Measurements from ENCODE around the gene LRRC1.

LRRC1 gene

DNA sequence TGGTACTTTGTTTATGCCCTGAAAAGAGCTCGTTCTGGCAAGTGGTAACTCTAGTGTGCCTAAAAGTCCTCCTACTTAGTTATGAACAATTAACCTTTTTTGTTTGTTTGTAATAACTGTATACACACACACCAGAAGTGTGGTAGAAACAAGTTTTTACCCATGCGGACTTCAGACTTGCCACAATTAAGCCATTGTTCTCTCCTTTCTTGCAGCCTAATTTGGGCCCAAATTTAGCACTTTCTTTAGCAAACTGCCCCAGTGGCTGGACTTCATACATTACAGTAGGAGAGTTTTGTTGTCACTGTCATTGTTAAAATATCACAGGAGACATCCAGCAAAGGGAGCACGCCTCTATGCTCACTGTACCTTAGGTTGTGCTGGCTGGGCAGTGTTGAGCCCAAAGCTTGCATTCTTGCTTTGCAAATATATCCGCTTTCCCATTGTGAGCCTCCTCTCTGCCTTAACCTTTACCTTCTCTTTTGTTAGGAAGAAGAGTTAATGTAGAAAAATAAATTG is 53.0 kb downstream of the LRRC1 start:
- DNase-seq (ENCODE audit: low read depth), result no peak

DNA sequence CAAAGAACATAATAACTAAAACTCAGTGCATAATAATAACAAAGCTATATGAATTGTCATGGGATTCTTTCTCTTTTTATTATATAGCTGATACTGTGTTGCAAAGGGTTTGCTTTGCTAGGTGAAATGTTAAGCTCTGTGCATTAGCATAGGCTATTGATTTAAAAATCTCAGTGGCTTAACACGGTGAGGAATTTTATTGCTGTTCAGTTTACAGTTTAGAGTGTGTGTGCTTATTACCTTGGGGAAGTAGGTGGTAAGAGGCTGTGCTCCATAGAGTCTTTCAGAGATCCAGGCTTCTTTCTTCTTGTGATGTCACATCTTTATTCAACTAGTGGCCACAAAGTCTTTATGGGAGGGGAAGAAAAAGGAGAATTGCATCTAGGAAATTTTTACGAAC is 55.7 kb downstream of the LRRC1 start:
- DNase-seq (ENCODE audit: low read depth), result no peak

DNA sequence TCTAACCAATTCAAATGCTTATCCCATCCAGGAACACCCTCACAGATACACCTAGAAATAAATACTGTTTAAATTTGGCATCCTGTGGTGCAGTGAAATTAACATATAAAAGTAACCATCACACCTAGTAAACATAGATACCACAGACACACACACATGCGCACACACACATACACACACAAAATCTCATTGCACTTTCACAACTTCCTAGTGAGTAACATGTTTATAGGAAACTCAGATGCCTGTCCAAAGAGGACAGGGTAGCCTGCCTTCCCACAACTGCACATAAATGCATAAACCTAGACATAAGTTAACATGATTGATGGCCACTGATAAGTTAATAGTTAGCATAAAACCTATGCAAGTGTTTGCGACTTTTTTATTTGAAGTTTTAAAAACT is 56.8 kb downstream of the LRRC1 start:
- DNase-seq (ENCODE audit: low read depth), result no peak

DNA sequence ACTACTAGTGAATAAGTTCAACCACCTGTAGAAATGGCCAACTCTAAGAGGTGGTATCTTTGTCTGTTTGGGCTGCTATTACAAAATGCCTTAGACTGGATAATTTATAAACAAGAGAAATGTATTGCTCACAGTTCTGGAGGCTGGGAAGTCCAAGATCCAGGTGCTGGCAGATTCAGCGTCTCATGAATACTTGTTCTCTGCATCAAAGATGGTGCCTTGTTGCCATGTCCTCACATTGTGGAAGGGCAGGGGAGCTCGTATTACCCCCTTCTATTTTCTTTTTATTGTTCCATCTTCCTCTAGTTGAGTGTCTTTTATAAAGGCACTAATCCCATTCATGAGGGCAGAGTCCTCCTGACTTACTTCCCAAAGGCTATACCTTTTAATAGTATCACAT is 58.0 kb downstream of the LRRC1 start:
- DNase-seq (ENCODE audit: low read depth), result no peak

DNA sequence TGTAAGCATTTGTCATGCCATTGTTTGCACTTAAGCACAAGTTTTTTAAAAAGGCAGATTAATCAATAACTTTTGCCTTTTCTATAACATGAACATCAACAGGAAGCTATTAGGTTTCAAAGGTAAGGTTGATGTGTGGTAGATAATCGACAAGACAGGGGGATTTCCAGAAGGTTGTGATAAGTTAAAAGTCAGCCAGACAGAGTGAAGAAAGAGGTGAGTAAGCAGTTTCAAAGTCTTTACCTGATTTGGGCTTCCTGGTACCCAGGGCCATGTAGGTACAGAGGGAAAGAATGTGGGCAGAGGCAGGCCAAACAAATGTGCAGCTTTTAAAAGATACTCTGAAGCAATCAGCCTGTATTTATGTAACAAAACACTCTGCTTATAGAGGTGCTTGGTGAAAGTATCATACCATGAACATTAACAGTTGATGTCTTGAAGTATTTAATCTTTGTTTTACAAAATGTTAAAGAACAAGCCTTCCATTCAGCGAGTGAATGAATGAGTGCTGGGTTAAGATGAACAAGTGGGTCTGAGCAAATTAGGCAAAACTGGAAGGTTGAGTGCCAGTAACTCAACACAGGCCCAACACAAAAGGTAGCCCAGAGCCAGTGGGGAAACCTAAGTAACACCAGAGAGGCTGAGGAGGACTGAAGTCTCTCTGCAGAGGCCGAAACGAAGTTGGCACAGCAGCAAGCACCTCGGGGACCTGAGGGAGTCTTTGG is 60.2 kb downstream of the LRRC1 start:
- DNase-seq (ENCODE audit: low read depth), result no peak

DNA sequence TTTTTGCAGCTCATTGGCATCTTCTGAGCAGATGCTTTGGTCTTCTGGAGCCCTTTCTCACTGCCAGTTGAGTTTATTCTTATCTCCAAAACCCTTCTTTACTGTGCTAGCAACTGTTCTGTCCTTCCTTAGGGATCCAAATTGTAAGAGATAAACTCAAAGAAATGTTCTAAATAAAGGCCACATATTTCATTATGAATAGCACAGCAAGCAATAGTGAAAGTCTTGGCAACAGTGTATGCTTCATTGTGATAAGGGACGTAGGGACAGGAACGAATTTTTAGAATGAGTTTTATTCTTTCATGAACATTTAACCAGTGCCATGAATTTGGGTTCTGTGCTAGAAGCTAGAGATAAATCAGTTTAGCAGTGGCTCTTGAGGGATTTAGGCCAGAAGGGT is 61.1 kb downstream of the LRRC1 start:
- no peak for DNase-seq (ENCODE audit: low read depth)

DNA sequence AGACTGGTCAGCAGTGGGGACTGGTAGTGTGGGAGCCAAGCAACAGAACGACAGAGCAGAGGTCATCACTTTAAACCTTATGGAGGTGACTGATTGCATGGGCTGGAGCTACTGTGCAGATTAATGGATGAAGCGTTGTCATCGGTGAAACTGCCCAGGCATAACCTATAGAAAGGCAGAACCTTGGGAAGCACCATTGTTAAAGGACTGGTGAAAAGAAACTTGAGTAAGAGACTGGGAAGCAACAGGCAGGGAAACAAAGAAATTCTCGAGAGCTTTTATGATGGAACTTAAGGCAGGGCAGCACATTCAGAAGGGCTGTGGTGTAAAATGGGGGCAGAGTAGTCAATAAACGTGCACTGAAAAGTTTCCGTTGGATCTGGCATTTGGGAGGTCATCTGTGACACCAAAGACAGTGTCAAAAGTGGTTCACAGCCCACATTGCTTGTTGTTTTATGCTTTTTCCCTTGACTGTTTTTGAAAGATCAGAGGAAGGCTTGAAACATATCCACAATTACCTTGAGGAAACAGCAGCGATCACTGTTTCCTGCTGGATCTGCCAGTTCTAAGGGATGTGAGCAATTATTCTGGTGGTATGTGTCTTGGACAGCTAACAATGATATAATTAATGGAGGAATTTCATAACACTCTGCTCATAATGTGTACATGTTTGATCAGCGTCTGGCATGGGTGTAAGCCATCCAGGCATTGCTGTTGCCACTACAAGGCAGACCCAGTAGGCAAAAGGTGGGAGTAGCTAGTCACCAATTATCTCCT is 62.7 kb downstream of the LRRC1 start:
- no peak for DNase-seq (ENCODE audit: low read depth)

DNA sequence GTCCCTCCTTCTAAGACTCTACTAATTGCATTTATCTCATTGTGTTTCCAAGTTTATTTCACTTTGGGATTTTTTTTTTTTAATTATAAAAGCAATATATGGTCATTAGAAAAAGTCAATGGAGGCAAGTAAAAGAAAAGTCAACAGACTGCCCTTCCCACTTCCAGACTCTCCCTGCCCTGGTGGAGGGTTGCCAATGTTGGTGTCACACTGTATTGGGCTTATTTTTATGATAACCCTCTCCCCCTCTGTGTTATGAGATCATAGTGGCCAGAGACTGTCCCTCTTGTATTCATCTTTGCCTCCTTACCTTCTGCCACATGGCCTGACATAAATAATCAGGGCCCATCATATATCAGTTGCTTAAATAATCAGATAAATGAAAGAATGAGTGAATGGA is 63.4 kb downstream of the LRRC1 start:
- DNase-seq (ENCODE audit: low read depth), result no peak

DNA sequence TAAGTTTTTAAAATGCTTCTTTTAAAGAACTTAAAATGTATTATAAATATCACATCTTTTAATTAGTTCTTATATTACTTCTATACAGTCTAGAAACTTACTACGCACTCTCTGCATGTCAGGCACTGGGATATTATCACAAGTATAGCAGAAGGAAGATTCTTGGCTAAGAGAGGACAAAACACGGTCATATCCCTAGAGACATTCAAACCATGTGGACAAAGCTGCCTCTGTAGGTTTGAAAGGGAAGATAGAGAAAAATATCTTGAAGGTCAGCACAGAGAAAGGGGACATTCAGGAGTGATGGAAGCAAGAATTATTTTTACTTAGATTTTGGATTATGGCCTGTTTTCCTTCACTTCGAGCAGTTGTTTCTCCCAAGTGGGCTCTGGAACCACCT is 64.1 kb downstream of the LRRC1 start:
- DNase-seq (ENCODE audit: low read depth), result no peak

DNA sequence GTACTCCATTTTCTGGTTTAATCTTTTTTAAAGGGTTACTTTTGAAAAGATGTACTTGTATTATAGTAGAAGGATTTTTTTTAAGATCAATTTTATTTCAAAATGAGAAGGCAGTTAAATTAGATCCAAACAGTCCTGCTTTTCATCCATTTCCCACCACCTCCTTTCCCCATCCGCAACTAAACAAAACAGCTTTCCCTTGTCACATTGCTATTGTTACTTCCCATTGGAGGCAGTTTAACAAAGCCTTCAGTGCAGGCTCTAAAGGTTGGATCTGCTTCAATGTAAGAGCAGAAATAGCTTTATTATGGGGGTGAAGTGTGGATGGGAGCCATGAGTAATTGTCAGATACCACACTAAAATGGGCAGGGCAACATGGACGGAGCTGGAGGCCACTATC is 65.7 kb downstream of the LRRC1 start:
- DNase-seq (ENCODE audit: low read depth), result no peak

DNA sequence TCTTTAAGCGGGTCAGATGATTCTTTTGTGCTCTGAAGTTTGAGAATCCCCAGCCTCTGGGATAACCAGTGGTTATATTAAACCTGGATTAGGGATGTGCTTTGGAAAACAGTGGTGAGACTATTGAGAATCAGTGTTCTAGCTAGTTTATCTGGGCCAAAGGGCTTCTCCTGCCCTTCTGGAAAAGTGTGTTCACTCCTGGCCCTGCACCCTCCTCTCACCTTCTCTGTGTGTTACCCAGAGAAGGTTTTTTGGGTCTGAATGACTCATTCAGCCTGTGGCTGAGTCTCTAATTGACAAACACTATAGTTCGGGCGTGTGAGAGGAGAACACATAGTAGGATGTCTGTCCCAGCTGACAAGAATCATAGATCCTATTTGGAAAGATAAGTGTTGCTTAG is 66.7 kb downstream of the LRRC1 start:
- no peak for DNase-seq (ENCODE audit: low read depth)

DNA sequence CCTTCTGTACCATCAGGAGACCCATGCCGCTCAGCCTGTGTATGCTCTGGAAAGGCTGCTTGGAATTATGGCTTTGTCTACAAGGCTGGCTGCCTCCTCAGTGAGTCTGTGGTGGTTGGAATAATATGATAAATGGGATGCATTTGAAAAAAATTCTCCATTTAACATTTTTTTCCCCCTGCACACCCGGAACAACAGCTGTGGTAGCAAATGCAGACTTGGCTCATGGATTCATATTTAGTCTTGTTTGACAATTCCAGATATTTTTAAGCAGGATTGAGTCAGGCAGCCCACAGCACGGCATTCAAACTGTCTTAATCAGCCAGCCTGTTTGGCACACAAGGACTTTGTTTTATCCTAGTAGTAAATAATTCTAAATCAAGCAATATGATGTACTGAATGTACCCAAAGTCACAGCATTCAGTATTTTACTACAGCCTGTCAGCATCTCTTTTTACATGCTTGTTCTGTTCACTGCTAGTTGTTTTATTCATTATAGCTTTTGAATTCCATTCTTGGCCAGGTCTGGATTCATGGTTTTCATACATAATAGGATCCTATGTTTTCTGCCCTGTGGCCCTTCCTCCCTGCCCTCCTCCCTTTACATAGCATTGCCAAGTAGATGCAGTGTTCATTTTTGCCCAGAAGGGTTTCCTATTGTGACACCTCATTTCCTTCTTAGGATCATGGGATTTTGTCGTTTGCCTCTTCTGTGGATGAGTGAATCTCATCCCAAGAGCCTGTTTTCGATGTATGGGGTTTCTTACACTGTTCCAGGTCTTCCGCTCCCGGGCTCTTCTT is 68.1 kb downstream of the LRRC1 start:
- no peak for DNase-seq (ENCODE audit: low read depth)

DNA sequence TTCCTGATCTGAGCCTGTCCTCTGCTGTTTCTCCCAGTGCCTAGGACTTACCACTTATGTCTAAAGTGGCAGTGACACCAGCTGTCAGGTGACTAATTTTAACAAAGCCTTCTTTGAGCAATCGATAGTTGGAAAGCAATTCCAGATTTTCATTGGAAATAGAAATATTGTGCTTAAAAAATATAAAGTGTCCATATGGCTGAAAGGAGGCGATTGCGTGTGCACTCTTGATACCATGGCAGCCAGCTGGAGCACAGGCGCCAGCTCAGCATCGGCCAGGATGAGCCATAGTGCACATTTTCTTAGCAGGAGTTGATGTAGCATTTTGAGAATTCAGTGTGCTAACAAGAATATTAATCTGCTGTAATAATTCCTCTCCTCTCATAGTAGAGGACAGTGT is 70.0 kb downstream of the LRRC1 start:
- DNase-seq (ENCODE audit: low read depth), result no peak

DNA sequence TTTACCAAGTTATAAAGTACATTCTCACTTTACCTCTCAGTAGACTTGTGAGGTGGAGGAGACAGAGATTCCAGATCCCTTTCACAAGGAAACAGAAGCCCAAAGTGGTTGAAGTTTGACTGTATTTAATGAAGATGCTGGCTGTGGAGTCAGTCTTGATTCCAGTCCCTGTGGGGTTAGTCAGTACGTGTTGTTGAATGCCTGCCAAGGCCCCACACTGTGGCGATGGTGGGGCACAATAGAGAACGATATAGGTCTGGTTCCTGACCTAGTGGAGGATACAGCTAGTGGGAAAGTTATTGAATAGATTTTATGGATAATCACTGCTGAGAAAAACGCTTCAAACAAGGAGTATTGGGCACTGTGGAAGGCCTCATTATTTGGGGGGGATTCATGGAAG is 71.4 kb downstream of the LRRC1 start:
- no peak for DNase-seq (ENCODE audit: low read depth)

DNA sequence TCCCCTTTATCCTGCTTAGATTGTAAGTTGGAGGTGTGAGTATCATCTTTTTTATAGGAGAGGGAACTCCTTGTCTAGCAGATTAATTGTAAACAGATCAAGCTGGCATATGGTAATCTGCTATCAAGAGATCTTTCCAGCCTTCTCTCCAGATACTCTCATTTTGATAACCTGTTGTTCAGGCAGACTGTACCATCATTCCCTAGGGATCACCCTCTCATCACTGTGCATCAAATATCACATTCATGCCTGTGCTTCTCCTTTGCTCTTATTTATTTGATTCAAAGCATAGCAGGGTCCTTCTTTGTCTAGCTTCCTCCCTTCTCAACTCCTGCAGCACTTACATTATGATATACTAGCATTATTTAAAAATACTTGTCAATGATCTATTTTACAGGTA is 73.8 kb downstream of the LRRC1 start:
- DNase-seq (ENCODE audit: low read depth), result no peak

DNA sequence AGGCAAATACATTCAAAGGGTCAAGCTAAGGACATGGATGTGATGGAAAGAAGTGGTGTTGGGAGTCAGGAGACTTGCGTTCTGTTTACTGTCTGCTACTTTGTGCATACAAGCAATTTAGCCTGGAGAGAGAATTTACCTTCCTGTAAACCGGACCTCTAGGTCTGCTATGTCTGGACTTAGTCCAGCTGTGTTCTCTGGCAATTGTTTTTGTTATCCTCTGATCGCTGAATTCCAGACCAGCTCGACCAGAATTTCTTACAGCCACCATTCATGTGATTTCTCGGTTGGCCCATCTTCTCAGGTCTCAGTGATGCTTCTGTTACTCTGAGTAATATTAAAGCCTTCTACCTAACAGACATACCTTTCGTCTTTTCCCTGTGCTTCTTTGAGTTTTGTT is 75.2 kb downstream of the LRRC1 start:
- no peak for DNase-seq (ENCODE audit: low read depth)

DNA sequence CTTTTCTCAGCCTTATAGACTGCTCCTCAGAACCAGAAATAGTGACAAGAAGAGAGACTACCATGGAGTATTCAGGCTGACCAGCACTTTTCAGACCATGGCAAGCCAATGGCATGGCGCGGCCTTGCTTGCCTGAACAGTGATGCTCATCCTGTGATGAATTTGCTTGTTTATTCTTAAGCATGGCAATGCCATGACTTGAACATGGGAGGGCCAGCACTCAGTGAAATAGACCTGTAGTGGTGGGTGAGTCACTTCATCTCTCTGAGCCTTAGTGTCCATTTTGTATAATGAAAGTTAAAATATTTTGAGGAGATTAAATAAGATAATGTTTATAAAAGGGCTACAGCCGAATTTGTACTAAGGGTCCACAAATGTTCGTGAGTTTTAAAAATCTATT is 79.1 kb downstream of the LRRC1 start:
- DNase-seq (ENCODE audit: low read depth), result no peak

DNA sequence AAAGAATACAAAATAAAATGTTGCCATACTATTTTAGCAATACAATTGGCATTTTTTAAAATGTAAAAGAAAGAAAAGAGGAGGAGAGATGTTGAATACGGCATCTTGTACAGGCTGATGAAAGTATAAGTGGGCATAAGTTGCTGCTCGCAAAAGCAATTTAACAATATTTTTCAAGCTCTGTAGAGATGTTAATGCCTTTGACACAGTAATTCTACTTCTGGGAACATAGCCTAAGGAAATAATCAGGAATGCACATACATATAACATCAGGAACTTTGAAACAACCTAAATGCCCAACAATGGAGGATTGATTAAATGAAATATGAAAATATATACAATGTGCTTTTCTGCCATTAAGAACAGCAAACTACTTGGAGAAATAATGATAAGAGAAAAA is 80.2 kb downstream of the LRRC1 start:
- DNase-seq (ENCODE audit: low read depth), result no peak

DNA sequence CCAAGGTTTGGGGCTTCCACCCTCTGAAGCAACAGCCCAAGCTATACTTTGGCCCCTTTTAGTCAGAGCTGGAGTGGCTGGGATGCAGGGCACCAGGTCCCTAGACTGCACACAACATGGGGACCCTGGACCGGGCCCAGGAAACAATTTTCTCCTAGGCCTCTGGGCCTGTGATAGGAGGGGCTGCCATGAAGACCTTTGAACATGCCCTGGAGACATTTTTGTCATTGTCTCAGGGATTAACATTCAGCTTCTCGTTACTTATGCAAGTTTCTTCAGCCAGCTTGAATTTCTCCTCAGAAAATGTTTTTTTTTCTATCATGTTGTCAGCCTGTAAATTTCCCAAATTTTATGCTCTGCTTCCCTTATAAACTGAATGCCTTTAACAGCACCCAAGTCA is 82.3 kb downstream of the LRRC1 start:
- no peak for DNase-seq (ENCODE audit: low read depth)

DNA sequence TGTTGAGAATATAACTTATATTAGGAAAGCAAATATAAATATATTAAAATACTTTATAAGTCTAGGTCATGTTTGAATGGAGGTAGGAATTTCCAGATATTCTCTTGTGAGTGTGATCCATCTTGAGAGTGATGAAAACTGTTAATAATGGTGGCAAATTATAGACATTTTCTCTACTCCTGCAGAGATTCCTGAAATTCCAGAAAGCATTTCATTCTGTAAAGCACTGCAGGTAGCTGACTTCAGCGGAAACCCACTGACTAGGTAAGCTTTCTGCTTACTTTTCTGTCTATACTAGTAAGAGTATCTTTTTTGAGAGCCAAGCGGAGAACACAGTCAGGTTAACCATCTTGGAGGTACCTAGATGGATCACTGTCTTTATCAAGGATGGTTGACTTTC is 84.0 kb downstream of the LRRC1 start:
- no peak for DNase-seq (ENCODE audit: low read depth)

DNA sequence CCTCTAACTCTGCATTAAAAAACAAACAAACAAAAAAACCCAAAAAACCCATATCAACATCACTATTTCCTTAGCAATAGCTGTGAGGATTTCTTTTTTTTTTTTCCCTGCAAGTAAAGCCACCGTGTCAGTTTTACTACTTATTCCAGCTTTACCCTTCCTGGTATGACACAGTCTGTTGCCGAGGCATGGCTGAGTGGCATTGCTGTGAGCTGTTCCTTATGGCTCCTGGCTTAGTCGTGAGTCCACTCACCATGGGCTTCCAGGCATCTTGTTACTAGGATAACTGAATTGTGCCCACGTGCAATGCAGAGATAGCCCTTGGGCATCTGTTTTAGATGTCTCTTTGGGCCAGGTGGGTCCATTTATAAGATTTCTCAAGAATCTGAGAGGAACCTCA is 84.8 kb downstream of the LRRC1 start:
- DNase-seq (ENCODE audit: low read depth), result no peak

DNA sequence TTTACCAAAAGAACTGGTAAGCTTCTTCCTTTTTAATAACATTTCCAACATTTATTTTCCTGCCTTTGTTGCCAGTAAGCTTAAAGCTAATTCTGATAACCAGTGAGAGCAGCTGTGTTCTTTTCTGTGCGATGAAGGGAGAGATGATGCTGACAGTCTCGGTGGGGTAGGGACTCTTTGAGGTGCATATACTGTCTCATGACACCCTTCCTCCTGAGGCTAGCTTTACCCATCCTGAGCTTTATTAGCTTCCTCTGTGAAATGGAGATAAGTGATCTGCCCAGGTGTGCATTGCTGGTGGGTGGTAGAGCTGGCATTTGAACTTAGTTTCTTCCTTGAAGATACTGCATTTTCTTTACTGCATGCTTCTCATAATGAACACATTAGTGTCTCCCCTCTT is 92.5 kb downstream of the LRRC1 start:
- DNase-seq (ENCODE audit: low read depth), result no peak

DNA sequence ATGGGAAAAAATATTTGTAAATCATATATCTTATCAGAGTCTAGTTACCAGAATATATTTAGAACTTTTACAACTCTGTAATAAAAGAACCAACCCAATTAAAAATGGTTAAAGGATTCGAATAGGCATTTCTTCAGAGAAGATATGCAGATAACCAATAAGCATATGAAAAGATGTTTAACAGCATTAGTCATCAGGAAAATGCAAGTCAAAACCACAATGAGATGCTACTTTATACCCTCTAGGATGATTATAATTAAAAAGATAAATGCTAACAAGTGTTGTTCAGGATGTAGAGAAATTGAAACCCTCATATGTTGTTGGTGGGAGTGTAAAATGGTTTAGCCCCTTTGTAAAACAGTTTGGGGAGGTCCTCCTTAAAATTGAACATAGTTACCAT is 94.1 kb downstream of the LRRC1 start:
- DNase-seq (ENCODE audit: low read depth), result no peak

Data from activated T-cell treated with anti-CD3 and anti-CD28 coated beads for 1 hour (primary cell).